ENCODE measurements around the gene CD320. TPM values are rescaled to one million over a fixed set of nuclear protein-coding genes. Genes with fewer than 3 reads are reported as not detected.
A peak's percentile ranks its signal among the peaks of the same experiment; 100 is the strongest.

Gene CD320
- total and polyA plus RNA-seq, 10 of the 15 experiments (the other 5 are each of a cell fraction or from before 2014, with no cell fraction given): 1.1 to 134 (median 46.5) TPM

DNA sequence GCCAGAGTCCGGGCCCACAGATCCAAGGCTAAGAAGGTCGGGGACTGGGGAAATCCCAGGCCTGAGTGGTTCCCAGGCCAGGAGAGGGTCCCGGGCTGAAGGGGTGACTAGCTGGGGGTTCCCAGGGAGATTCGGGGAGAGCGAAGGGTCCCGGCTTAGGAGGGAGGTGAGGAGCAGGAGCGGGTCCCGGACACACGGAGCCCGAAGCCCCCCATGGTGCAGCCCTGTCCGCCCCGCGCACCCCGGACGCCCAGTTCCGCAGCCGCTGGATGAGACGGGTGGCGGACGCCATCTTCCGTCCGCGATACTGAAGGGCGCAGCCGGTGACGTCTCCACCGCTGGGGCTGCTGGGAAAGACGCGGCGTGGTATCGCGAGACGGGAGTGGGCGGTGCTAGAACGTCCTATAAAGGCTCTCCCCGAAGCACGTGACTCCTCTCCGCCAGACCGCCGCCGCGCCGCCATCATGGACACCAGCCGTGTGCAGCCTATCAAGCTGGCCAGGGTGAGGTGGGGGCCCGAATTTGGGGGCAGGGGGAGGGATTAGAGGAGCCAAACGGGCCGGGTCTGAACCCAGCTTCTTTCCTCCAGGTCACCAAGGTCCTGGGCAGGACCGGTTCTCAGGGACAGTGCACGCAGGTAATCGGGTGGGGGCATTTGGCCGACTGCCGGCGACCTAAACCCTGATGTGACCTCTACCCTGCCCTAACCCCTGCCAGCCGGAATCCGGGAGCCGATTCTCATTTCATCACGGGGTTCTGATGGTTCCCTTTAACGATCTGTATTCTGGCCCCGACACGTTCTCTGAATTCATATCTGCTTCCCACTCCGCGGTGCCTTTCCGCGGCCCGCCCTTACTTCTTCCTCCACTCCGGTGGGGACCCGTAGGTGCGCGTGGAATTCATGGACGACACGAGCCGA, 13.2 kb upstream of the CD320 start, which contains the start of the genes NDUFA7 and RPS28 (continued):
- TF ChIP-seq, protein P1, sequence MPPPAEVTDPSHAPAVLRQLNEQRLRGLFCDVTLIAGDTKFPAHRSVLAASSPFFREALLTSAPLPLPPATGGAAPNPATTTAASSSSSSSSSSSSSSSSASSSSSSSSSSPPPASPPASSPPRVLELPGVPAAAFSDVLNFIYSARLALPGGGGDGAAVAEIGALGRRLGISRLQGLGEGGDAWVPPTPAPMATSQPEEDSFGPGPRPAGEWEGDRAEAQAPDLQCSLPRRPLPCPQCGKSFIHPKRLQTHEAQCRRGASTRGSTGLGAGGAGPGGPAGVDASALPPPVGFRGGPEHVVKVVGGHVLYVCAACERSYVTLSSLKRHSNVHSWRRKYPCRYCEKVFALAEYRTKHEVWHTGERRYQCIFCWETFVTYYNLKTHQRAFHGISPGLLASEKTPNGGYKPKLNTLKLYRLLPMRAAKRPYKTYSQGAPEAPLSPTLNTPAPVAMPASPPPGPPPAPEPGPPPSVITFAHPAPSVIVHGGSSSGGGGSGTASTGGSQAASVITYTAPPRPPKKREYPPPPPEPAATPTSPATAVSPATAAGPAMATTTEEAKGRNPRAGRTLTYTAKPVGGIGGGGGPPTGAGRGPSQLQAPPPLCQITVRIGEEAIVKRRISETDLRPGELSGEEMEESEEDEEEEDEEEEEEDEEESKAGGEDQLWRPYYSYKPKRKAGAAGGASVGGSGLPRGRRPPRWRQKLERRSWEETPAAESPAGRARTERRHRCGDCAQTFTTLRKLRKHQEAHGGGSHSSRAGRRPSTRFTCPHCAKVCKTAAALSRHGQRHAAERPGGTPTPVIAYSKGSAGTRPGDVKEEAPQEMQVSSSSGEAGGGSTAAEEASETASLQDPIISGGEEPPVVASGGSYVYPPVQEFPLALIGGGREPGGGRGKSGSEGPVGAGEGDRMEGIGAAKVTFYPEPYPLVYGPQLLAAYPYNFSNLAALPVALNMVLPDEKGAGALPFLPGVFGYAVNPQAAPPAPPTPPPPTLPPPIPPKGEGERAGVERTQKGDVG (CRISPR knock-in tag; IDR thresholded peaks at IDR 0.05): no peak
- TF ChIP-seq, protein P2, sequence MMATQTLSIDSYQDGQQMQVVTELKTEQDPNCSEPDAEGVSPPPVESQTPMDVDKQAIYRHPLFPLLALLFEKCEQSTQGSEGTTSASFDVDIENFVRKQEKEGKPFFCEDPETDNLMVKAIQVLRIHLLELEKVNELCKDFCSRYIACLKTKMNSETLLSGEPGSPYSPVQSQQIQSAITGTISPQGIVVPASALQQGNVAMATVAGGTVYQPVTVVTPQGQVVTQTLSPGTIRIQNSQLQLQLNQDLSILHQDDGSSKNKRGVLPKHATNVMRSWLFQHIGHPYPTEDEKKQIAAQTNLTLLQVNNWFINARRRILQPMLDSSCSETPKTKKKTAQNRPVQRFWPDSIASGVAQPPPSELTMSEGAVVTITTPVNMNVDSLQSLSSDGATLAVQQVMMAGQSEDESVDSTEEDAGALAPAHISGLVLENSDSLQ (IDR thresholded peaks at IDR 0.05): no peak; the same call in 1 of the 2 replicates
- no peak for TF ChIP-seq SUPT20H (IDR thresholded peaks at IDR 0.05; ENCODE audit: borderline replicate concordance, control insufficient read depth, low read depth, low read length)
- TF ChIP-seq, protein P3, sequence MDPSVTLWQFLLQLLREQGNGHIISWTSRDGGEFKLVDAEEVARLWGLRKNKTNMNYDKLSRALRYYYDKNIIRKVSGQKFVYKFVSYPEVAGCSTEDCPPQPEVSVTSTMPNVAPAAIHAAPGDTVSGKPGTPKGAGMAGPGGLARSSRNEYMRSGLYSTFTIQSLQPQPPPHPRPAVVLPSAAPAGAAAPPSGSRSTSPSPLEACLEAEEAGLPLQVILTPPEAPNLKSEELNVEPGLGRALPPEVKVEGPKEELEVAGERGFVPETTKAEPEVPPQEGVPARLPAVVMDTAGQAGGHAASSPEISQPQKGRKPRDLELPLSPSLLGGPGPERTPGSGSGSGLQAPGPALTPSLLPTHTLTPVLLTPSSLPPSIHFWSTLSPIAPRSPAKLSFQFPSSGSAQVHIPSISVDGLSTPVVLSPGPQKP (IDR thresholded peaks at IDR 0.05; ENCODE audit: low read depth, low read length): no peak
- peak; percentile 72; the same call in 1 of the 2 replicates for TF ChIP-seq TARDBP (IDR thresholded peaks at IDR 0.05; ENCODE audit: borderline replicate concordance)
- TF ChIP-seq ZNF274 (IDR thresholded peaks at IDR 0.05; ENCODE audit: insufficient read depth, insufficient read length): no peak
- no peak for TF ChIP-seq HDAC2 (IDR thresholded peaks at IDR 0.05)
- peak; percentile 60 for TF ChIP-seq BACH1 (IDR thresholded peaks at IDR 0.05; ENCODE audit: borderline replicate concordance)
- TF ChIP-seq EED (IDR thresholded peaks at IDR 0.05; ENCODE audit: low read depth): no peak
- TF ChIP-seq FOXM1 (IDR thresholded peaks at IDR 0.05; ENCODE audit: low read depth, low read length): no peak
- TF ChIP-seq, protein P4, sequence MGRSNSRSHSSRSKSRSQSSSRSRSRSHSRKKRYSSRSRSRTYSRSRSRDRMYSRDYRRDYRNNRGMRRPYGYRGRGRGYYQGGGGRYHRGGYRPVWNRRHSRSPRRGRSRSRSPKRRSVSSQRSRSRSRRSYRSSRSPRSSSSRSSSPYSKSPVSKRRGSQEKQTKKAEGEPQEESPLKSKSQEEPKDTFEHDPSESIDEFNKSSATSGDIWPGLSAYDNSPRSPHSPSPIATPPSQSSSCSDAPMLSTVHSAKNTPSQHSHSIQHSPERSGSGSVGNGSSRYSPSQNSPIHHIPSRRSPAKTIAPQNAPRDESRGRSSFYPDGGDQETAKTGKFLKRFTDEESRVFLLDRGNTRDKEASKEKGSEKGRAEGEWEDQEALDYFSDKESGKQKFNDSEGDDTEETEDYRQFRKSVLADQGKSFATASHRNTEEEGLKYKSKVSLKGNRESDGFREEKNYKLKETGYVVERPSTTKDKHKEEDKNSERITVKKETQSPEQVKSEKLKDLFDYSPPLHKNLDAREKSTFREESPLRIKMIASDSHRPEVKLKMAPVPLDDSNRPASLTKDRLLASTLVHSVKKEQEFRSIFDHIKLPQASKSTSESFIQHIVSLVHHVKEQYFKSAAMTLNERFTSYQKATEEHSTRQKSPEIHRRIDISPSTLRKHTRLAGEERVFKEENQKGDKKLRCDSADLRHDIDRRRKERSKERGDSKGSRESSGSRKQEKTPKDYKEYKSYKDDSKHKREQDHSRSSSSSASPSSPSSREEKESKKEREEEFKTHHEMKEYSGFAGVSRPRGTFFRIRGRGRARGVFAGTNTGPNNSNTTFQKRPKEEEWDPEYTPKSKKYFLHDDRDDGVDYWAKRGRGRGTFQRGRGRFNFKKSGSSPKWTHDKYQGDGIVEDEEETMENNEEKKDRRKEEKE (IDR thresholded peaks at IDR 0.05): no peak
- TF ChIP-seq, protein P5, sequence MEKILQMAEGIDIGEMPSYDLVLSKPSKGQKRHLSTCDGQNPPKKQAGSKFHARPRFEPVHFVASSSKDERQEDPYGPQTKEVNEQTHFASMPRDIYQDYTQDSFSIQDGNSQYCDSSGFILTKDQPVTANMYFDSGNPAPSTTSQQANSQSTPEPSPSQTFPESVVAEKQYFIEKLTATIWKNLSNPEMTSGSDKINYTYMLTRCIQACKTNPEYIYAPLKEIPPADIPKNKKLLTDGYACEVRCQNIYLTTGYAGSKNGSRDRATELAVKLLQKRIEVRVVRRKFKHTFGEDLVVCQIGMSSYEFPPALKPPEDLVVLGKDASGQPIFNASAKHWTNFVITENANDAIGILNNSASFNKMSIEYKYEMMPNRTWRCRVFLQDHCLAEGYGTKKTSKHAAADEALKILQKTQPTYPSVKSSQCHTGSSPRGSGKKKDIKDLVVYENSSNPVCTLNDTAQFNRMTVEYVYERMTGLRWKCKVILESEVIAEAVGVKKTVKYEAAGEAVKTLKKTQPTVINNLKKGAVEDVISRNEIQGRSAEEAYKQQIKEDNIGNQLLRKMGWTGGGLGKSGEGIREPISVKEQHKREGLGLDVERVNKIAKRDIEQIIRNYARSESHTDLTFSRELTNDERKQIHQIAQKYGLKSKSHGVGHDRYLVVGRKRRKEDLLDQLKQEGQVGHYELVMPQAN (conservative IDR thresholded peaks at IDR 0.05): peak; percentile 44; the same call in 1 of the 2 replicates
- TF ChIP-seq TAF1 (IDR thresholded peaks at IDR 0.05; ENCODE audit: borderline replicate concordance, low read depth, low read length): peak; percentile 99
- TF ChIP-seq, protein P6, sequence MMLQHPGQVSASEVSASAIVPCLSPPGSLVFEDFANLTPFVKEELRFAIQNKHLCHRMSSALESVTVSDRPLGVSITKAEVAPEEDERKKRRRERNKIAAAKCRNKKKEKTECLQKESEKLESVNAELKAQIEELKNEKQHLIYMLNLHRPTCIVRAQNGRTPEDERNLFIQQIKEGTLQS (IDR thresholded peaks at IDR 0.05; ENCODE audit: borderline replicate concordance, extremely low read depth, low read depth, low read length): peak; percentile 71; the same call in 1 of the 2 replicates
- TF ChIP-seq HDAC6 (IDR thresholded peaks at IDR 0.05; ENCODE audit: unreplicated experiment): no peak
- no peak for TF ChIP-seq ZNF384 (IDR thresholded peaks at IDR 0.05; ENCODE audit: borderline replicate concordance, low read depth, low read length)
